SK-N-SH (cell line): ENCODE data around the gene RHBDF2. TPM values are rescaled to one million over a fixed set of nuclear protein-coding genes. Genes with fewer than 3 reads are reported as not detected.

Experiments used
- CTCF ChIA-PET: fragments of 300-600, 350-600 bp; formaldehyde crosslinking; extraction: SDS; loops from one replicate; lab custom pipeline; 2021; lab: Yijun Ruan, JAX
- POLR2A ChIA-PET: fragments of 350-600 bp; sonication (Branson Sonifier 250); formaldehyde crosslinking; extraction: SDS; loops from one replicate; lab custom pipeline; 2020; ENCODE audit warnings: antibody characterized with exemption, inconsistent platforms; lab: Yijun Ruan, JAX
- DNase-seq: peaks from one replicate; pipeline ENCODE4 v3.0.0; 2012
- H2AFZ ChIP-seq: fragments of 200-600 bp; sonication (generic); 2 replicates; pipeline ENCODE4 v1.8.1; 2016; ENCODE audit warnings: antibody characterized with exemption, mild to moderate bottlenecking, low read depth
- H3F3A ChIP-seq: fragments of 200-600 bp; sonication (generic); replicated peaks from 2 replicates; pipeline ENCODE3; 2016; ENCODE audit warnings: antibody characterized with exemption, mild to moderate bottlenecking; ENCODE audit not compliant: insufficient read depth
- H3K27ac ChIP-seq, 2 experiments: fragments of 200-500 bp in 1 of 2; fragments of 200-600 bp in 1 of 2; sonication (Bioruptor generic) in 1 of 2; sonication (generic), shearing (Covaris generic) in 1 of 2; 2 replicates each; pipeline versions ENCODE4 v1.5.1 to v1.6.1; 2014 to 2016; ENCODE audit warnings: low read depth in 2 of 2, inconsistent platforms in 1 of 2, low read length in 1 of 2, mild to moderate bottlenecking in 1 of 2, mixed read lengths in 1 of 2
- H3K27me3 ChIP-seq: fragments of 200-600 bp; sonication (generic), shearing (Covaris generic); 2 replicates; pipeline ENCODE4 v1.6.1; 2016; ENCODE audit warnings: mixed run types; ENCODE audit not compliant: insufficient read depth
- H3K36me3 ChIP-seq, 2 experiments: fragments of 200-500 bp in 1 of 2; fragments of 200-600 bp in 1 of 2; sonication (Bioruptor generic) in 1 of 2; sonication (generic) in 1 of 2; replicated peaks in 1 of 2; 2 replicates each; pipeline versions ENCODE3 to v1.5.1; 2014 to 2016; ENCODE audit warnings: low read length in 1 of 2, mild to moderate bottlenecking in 1 of 2; ENCODE audit not compliant: insufficient read depth in 2 of 2, control insufficient read depth in 1 of 2
- H3K4me1 ChIP-seq, 2 experiments: fragments of 200-500 bp in 1 of 2; fragments of 200-600 bp in 1 of 2; sonication (Bioruptor generic) in 1 of 2; sonication (generic), shearing (Covaris generic) in 1 of 2; 2 replicates each; pipeline versions ENCODE4 v1.5.1 to v1.6.1; 2014 to 2016; ENCODE audit warnings: low read depth in 1 of 2, low read length in 1 of 2, mixed run types in 1 of 2; ENCODE audit not compliant: insufficient read depth in 2 of 2, control insufficient read depth in 1 of 2
- H3K4me2 ChIP-seq: fragments of 200-600 bp; sonication (generic), shearing (Covaris generic); 2 replicates; pipeline ENCODE4 v1.6.1; 2017; ENCODE audit warnings: mixed run types
- H3K4me3 ChIP-seq, 2 experiments: fragments of 200-500 bp in 1 of 2; fragments of 200-600 bp in 1 of 2; sonication (Bioruptor generic) in 1 of 2; sonication (generic), shearing (Covaris generic) in 1 of 2; 2 replicates each; pipeline versions ENCODE4 v1.5.1 to v1.8.1; 2014 to 2016; ENCODE audit warnings: low read depth in 2 of 2, inconsistent platforms in 1 of 2, low read length in 1 of 2, mild to moderate bottlenecking in 1 of 2, mixed read lengths in 1 of 2, moderate library complexity in 1 of 2
- H3K79me2 ChIP-seq: fragments of 200-600 bp; sonication (generic); 2 replicates; pipeline ENCODE4 v1.8.1; 2017; ENCODE audit warnings: mild to moderate bottlenecking; ENCODE audit not compliant: insufficient read depth
- H3K9ac ChIP-seq: fragments of 200-600 bp; sonication (generic); 2 replicates; pipeline ENCODE4 v1.6.1; 2017; ENCODE audit warnings: mixed run types
- H3K9me2 ChIP-seq: fragments of 200-600 bp; sonication (generic); 2 replicates; pipeline ENCODE4 v1.6.1; 2017; ENCODE audit warnings: mixed run types
- H3K9me3 ChIP-seq: fragments of 200-600 bp; sonication (generic); 2 replicates; pipeline ENCODE4 v1.6.1; 2017; ENCODE audit warnings: mixed run types, mild to moderate bottlenecking, moderate library complexity
- H4K20me1 ChIP-seq: fragments of 200-600 bp; sonication (generic); 2 replicates; pipeline ENCODE4 v1.6.1; 2017; ENCODE audit warnings: mild to moderate bottlenecking, mixed run types; ENCODE audit not compliant: insufficient read depth
- CHD2 ChIP-seq: fragments of 150-350 bp; IDR thresholded peaks from 2 replicates; pipeline ENCODE4 v1.6.1; 2018; ENCODE audit warnings: low read length; ENCODE audit not compliant: partially characterized antibody
- ELF1 ChIP-seq: IDR thresholded peaks from 2 replicates; pipeline ENCODE4 v1.4.0; 2012
- EP300 ChIP-seq, 2 experiments: IDR thresholded peaks; 2 replicates each; pipeline versions ENCODE4 v1.4.0 to v1.6.1; 2012; ENCODE audit warnings: borderline replicate concordance in 1 of 2, low read depth in 1 of 2, low read length in 1 of 2
- FOXJ3 ChIP-seq: sonication (generic); formaldehyde crosslinking; IDR thresholded peaks from 2 replicates; pipeline ENCODE4 v1.5.1; 2020; ENCODE audit warnings: mild to moderate bottlenecking, missing genetic modification reagents
- GATA2 ChIP-seq: sonication (generic); formaldehyde crosslinking; IDR thresholded peaks from 2 replicates; pipeline ENCODE4 v1.5.0; 2020; ENCODE audit warnings: mild to moderate bottlenecking, missing genetic modification reagents
- MXI1 ChIP-seq: IDR thresholded peaks from 2 replicates; pipeline ENCODE4 v1.6.1; 2012; ENCODE audit warnings: mild to moderate bottlenecking, low read depth, low read length, improper control_type of control experiment
- NFIC ChIP-seq: IDR thresholded peaks from 2 replicates; pipeline ENCODE4 v1.4.0; 2012; ENCODE audit warnings: borderline replicate concordance
- NRF1 ChIP-seq: IDR thresholded peaks from 2 replicates; pipeline ENCODE4 v1.6.1; 2012; ENCODE audit warnings: low read depth, mild to moderate bottlenecking, low read length
- RAD21 ChIP-seq: IDR thresholded peaks from 2 replicates; pipeline ENCODE4 v1.6.1; 2012; ENCODE audit warnings: mild to moderate bottlenecking, low read length
- RCOR1 ChIP-seq: fragments of 150-350 bp; IDR thresholded peaks from 2 replicates; pipeline ENCODE4 v1.6.1; 2017; ENCODE audit warnings: antibody characterized with exemption, low read length
- RFX5 ChIP-seq: IDR thresholded peaks from 2 replicates; pipeline ENCODE4 v1.6.1; 2012; ENCODE audit warnings: mild to moderate bottlenecking, improper control_type of control experiment, low read length
- RXRA ChIP-seq: IDR thresholded peaks from 2 replicates; pipeline ENCODE4 v1.4.0; 2012; ENCODE audit warnings: low read depth, mild to moderate bottlenecking, borderline replicate concordance
- SMC3 ChIP-seq: IDR thresholded peaks from 2 replicates; pipeline ENCODE4 v1.6.1; 2012; ENCODE audit warnings: low read depth, low read length, improper control_type of control experiment
- WGBS: methylation state at CpG from one replicate; pipeline ENCODE4 v1.1.6; 2017; ENCODE audit warnings: low lambda C conversion rate; 5-methylcytosine and 5-hydroxymethylcytosine counted together
- polyA plus RNA-seq, 3 experiments: library from polyadenylated mRNA; depleted of rRNA; stranded (reverse); fragments of >200 nt; gene quantifications; 2 replicates each; pipeline ENCODE4 v1.2.3, GENCODE V29; 2012
- TF ChIP-seq, protein P1 (sequence below): fragments of 200-600 bp; sonication (generic); IDR thresholded peaks from 2 replicates; pipeline ENCODE4 v1.6.1; 2017; ENCODE audit warnings: antibody characterized with exemption, mild to moderate bottlenecking, moderate library complexity
- TF ChIP-seq, protein P2 (sequence below): IDR thresholded peaks from 2 replicates; pipeline ENCODE4 v1.6.1; 2012; ENCODE audit warnings: mild to moderate bottlenecking, low read depth, low read length, moderate library complexity
- TF ChIP-seq, protein P3 (sequence below): fragments of 150-350 bp; IDR thresholded peaks from 2 replicates; pipeline ENCODE4 v1.6.1; 2016; ENCODE audit warnings: mild to moderate bottlenecking, low read depth, low read length
- TF ChIP-seq, protein P4 (sequence below): IDR thresholded peaks from 2 replicates; pipeline ENCODE4 v1.4.0; 2012; ENCODE audit warnings: low read depth

Gene RHBDF2
- polyA plus RNA-seq, 1 of the 3 experiments (the other 2 are of a cell fraction) = 16.1 TPM

DNA sequence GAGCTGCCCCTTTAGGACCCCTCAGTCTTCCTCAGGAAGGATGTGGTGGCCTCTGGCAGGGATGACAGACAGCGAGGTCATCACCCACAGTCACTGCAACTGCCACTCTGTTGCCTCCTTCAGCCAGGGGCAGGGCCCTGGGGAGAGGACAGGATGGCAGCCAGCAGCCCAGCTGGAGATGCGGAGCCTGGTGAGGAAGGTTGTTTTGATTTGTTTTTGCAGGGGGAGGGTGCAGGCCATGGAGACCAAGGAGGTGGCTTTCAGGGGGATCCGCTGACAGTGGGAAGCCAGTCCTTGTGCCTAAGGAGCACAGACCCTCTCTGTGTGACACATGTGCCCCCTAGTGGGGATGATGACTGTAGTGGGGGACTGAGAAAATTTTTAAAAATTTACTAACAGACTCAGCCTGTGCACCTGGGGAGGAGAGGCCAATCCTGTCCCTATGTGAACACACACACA is 46.0 kb upstream of the RHBDF2 start:
- WGBS = 23% methylated on average over 3 of the region's 3 CpGs
- TF ChIP-seq NRF1 (peak; percentile 32; the same call in 1 of the 2 replicates), RCOR1 (peak; percentile 72), ELF1 (no peak), RXRA (no peak), CHD2 (peak; percentile 64), GATA2 (no peak), SMC3 (peak; percentile 95), FOXJ3 (CRISPR knock-in tag) (0 out of 2 replicates have a peak, but pooled peaks have one; percentile 32), EP300 (IDR thresholded peaks at IDR 0.05; ENCODE audit: borderline replicate concordance in 1 of 2, low read depth in 1 of 2, low read length in 1 of 2) (peak in 1 of 2 experiments; percentile 7; a peak in 1 of 4 replicates), RAD21 (peak; percentile 99), MXI1 (peak; percentile 90), RFX5 (0 out of 2 replicates have a peak, but pooled peaks have one; percentile 45)
- TF ChIP-seq, protein P1, sequence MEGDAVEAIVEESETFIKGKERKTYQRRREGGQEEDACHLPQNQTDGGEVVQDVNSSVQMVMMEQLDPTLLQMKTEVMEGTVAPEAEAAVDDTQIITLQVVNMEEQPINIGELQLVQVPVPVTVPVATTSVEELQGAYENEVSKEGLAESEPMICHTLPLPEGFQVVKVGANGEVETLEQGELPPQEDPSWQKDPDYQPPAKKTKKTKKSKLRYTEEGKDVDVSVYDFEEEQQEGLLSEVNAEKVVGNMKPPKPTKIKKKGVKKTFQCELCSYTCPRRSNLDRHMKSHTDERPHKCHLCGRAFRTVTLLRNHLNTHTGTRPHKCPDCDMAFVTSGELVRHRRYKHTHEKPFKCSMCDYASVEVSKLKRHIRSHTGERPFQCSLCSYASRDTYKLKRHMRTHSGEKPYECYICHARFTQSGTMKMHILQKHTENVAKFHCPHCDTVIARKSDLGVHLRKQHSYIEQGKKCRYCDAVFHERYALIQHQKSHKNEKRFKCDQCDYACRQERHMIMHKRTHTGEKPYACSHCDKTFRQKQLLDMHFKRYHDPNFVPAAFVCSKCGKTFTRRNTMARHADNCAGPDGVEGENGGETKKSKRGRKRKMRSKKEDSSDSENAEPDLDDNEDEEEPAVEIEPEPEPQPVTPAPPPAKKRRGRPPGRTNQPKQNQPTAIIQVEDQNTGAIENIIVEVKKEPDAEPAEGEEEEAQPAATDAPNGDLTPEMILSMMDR = peak; percentile 92
- Histone ChIP-seq H3K9me2 (no peaks in the 10 kb centered on the region), H3K79me2 (no peaks in the 10 kb centered on the region), H3K4me3 (peak overlapping the region in 1 of 2 experiments; percentile 11; a peak in 2 of 4 replicates), H3K4me2 (peak overlapping the region; percentile 68), H3K9ac (no peak overlapping the region), H2AFZ (no peak overlapping the region), H3K4me1 (peaks cover 25 to 56% of the 10 kb centered on the region in 2 experiments), H3K27me3 (peaks cover 9% of the 10 kb centered on the region; the same call in 1 of the 2 replicates), H4K20me1 (peaks cover 11% of the 10 kb centered on the region), H3K36me3 (no peaks in the 10 kb centered on the region), H3F3A (peaks cover 17% of the 10 kb centered on the region), H3K27ac (peak overlapping the region; percentile 57 to 99), H3K9me3 (no peaks in the 10 kb centered on the region)
- DNase-seq = peak; percentile 83
- ChIA-PET POLR2A (interaction anchor here (1.0 to 5.2 kb wide), 5 partner anchors 10 to 45 kb away, joined by 3 to 245 read pairs (median 49); partner anchors contain the start of gene CYGB), CTCF (interaction anchor here (0.6 to 15.7 kb wide), 39 partner anchors 10 to 1380 kb away, joined by 3 to 679 read pairs (median 4); partner anchors contain the start of genes AANAT, CYGB, RHBDF2 and UBE2O)

DNA sequence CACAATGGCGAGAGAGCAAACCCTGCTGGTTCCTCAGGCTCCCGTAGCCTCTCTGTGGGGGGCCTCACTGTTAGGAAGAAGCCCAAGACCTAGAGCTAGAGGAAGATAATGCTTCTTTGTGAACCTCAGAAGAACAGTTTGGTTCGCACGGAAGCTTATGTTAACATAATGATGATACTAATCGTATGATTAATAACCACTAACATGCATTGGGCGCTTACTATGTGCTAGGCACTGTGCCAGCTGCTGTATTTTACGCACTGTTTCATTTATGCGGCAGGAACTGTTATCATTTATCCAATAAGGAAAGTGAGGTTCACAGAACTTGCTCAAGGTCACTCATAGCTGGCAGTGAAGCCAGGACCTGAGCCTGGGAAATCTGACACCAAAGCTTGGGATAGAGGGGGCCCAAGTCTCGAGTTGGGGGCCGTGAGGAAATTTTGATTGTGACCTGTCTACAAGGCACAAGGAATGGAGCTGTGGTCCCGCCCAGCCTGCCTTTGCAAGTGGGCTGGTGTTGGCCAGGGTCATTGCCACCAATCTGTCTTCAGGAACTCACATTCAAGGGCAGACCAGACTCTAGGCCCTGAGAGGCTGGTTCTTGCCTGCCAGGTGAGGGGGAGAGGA is 45.4 kb upstream of the RHBDF2 start:
- H3K27ac ChIP-seq = peak overlapping the region; percentile 57 to 99
- H3F3A ChIP-seq = peaks cover 16% of the 10 kb centered on the region
- no peak overlapping the region for H2AFZ ChIP-seq
- H3K4me2 ChIP-seq = peak overlapping the region; percentile 68
- ChIA-PET CTCF (interaction anchor here (0.6 to 15.7 kb wide), 42 partner anchors 10 to 1380 kb away, joined by 3 to 679 read pairs (median 4); partner anchors contain the start of genes AANAT, CYGB, RHBDF2 and ST6GALNAC2), POLR2A (interaction anchor here (1.0 to 5.2 kb wide), 7 partner anchors 7 to 151 kb away, joined by 3 to 245 read pairs (median 26); partner anchors contain the start of gene CYGB)
- H3K79me2 ChIP-seq = no peaks in the 10 kb centered on the region
- 21% methylated on average over 11 of the region's 11 CpGs for WGBS
- DNase-seq = peak; percentile 23
- no peaks in the 10 kb centered on the region for H3K9me2 ChIP-seq
- H3K27me3 ChIP-seq = peaks cover 11% of the 10 kb centered on the region; the same call in 1 of the 2 replicates
- no peaks in the 10 kb centered on the region for H3K36me3 ChIP-seq
- H3K9ac ChIP-seq = no peak overlapping the region
- H3K4me1 ChIP-seq = peaks cover 25 to 62% of the 10 kb centered on the region in 2 experiments
- peak overlapping the region; percentile 11 to 39; a peak in 2 of 4 replicates for H3K4me3 ChIP-seq
- H4K20me1 ChIP-seq = peaks cover 11% of the 10 kb centered on the region
- no peaks in the 10 kb centered on the region for H3K9me3 ChIP-seq
- TF ChIP-seq NFIC (peak; percentile 94), SMC3 (peak; percentile 25; the same call in 1 of the 2 replicates), RAD21 (peak; percentile 4; the same call in 1 of the 2 replicates), CHD2 (peak; percentile 25)
- TF ChIP-seq, protein P2, sequence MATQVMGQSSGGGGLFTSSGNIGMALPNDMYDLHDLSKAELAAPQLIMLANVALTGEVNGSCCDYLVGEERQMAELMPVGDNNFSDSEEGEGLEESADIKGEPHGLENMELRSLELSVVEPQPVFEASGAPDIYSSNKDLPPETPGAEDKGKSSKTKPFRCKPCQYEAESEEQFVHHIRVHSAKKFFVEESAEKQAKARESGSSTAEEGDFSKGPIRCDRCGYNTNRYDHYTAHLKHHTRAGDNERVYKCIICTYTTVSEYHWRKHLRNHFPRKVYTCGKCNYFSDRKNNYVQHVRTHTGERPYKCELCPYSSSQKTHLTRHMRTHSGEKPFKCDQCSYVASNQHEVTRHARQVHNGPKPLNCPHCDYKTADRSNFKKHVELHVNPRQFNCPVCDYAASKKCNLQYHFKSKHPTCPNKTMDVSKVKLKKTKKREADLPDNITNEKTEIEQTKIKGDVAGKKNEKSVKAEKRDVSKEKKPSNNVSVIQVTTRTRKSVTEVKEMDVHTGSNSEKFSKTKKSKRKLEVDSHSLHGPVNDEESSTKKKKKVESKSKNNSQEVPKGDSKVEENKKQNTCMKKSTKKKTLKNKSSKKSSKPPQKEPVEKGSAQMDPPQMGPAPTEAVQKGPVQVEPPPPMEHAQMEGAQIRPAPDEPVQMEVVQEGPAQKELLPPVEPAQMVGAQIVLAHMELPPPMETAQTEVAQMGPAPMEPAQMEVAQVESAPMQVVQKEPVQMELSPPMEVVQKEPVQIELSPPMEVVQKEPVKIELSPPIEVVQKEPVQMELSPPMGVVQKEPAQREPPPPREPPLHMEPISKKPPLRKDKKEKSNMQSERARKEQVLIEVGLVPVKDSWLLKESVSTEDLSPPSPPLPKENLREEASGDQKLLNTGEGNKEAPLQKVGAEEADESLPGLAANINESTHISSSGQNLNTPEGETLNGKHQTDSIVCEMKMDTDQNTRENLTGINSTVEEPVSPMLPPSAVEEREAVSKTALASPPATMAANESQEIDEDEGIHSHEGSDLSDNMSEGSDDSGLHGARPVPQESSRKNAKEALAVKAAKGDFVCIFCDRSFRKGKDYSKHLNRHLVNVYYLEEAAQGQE = 0 out of 2 replicates have a peak, but pooled peaks have one; percentile 35
- TF ChIP-seq, protein P3, sequence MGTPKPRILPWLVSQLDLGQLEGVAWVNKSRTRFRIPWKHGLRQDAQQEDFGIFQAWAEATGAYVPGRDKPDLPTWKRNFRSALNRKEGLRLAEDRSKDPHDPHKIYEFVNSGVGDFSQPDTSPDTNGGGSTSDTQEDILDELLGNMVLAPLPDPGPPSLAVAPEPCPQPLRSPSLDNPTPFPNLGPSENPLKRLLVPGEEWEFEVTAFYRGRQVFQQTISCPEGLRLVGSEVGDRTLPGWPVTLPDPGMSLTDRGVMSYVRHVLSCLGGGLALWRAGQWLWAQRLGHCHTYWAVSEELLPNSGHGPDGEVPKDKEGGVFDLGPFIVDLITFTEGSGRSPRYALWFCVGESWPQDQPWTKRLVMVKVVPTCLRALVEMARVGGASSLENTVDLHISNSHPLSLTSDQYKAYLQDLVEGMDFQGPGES = no peak
- TF ChIP-seq, protein P4, sequence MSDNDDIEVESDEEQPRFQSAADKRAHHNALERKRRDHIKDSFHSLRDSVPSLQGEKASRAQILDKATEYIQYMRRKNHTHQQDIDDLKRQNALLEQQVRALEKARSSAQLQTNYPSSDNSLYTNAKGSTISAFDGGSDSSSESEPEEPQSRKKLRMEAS = peak; percentile 54; the same call in 1 of the 2 replicates
